Measurements from ENCODE around the gene SLCO2A1. TPM values are rescaled to one million over a fixed set of nuclear protein-coding genes. Genes with fewer than 3 reads are reported as not detected.

Gene SLCO2A1
- total and polyA plus RNA-seq, 2 donors (not counting 1 experiment from before 2014, with no cell fraction given): under 0.01 to 0.12 TPM

DNA sequence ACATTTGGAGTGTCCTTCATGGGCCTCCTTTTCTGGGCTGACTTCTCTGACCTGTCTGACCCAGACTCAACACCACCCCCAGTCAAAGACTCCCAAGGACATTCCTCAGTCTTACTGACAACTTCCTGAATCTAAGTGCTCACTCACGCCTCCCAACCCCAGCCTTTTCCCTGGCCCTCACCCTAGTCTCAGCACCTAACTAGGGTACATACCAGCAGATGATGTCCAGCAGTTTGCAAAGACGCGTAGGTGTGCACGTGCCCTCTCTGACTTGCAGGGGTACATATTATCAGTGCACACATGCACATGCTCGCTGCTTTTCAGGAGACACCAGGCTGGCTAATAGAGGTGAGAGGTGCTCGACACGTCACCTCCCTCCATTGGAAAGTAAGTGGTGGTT lies 38.7 kb upstream of the SLCO2A1 start:
- no peaks in the 10 kb centered on the region for H4K20me1 ChIP-seq (ENCODE audit: control insufficient read depth, extremely low read depth, insufficient read depth, low read length)
- peaks cover 3% of the 10 kb centered on the region for H3K4me1 ChIP-seq (ENCODE audit: control insufficient read depth, extremely low read depth, insufficient read depth, low read length)
- H3K9me3 ChIP-seq (ENCODE audit: control insufficient read depth, insufficient read depth, low read depth, low read length): no peaks in the 10 kb centered on the region
- peaks cover 2% of the 10 kb centered on the region for H3K27me3 ChIP-seq (ENCODE audit: control insufficient read depth, insufficient read depth, low read length)
- no peaks in the 10 kb centered on the region for H3K79me2 ChIP-seq (ENCODE audit: control insufficient read depth, insufficient read depth, low read length)
- H3K36me3 ChIP-seq (ENCODE audit: control insufficient read depth, insufficient read depth, low read length): no peaks in the 10 kb centered on the region
- H3K9ac ChIP-seq (ENCODE audit: insufficient read depth, low read length): no peak overlapping the region
- no peak for DNase-seq (ENCODE audit: low read depth in 2 of 2)
- H2AFZ ChIP-seq (ENCODE audit: low read length): no peak overlapping the region
- H3K4me2 ChIP-seq (ENCODE audit: extremely low read depth, insufficient read depth, low read length): no peak overlapping the region
- no peak for TF ChIP-seq EZH2 (IDR thresholded peaks at IDR 0.05; ENCODE audit: low read length, missing control alignments)
- TF ChIP-seq, protein P1, sequence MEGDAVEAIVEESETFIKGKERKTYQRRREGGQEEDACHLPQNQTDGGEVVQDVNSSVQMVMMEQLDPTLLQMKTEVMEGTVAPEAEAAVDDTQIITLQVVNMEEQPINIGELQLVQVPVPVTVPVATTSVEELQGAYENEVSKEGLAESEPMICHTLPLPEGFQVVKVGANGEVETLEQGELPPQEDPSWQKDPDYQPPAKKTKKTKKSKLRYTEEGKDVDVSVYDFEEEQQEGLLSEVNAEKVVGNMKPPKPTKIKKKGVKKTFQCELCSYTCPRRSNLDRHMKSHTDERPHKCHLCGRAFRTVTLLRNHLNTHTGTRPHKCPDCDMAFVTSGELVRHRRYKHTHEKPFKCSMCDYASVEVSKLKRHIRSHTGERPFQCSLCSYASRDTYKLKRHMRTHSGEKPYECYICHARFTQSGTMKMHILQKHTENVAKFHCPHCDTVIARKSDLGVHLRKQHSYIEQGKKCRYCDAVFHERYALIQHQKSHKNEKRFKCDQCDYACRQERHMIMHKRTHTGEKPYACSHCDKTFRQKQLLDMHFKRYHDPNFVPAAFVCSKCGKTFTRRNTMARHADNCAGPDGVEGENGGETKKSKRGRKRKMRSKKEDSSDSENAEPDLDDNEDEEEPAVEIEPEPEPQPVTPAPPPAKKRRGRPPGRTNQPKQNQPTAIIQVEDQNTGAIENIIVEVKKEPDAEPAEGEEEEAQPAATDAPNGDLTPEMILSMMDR (conservative IDR thresholded peaks at IDR 0.05 in 1 of 2, IDR thresholded peaks at IDR 0.05 in 1 of 2; ENCODE audit: low read depth in 1 of 2, low read length in 2 of 2): no peak
- H3K4me3 ChIP-seq (replicated peaks in 1 of 4; ENCODE audit: control extremely low read depth in 1 of 4, insufficient read depth in 1 of 4, low read depth in 3 of 4, low read length in 4 of 4): no peak overlapping the region
- H3K27ac ChIP-seq (ENCODE audit: insufficient read depth, low read length): no peak overlapping the region

DNA sequence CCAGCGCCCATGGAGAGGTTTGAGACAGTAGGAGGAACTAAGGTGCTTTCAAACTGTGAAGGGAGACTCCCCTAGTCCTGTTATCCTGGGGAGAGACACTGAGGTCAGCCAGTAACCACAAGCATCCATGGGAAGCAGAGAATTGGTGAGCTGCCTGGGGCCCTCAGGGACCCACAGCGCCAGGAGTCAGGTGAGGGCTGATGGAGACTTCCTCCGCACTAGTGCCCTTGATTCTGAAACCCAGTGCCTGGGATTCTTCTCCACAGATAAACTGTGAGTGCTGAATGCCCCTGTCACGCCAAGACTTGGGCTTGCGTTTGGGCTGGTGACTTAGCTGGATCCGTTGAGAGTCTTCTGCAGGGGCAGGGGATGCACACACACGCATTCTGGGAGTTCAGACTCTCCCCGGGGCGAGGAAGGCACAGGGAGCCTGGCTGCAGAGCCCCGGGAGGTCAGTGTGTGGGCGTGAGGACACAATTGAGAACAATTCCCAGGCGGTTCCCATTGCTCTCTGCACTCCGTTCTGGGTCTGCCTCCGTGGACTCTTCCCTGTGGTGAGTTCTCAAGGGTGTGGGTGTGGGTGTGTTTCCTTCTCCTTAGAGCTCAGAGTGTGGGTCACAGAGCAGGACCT lies 37.9 kb upstream of the SLCO2A1 start:
- H3K4me2 ChIP-seq (ENCODE audit: extremely low read depth, insufficient read depth, low read length): no peak overlapping the region
- no peaks in the 10 kb centered on the region for H3K9me3 ChIP-seq (ENCODE audit: control insufficient read depth, insufficient read depth, low read depth, low read length)
- no peak for DNase-seq (ENCODE audit: low read depth in 2 of 2)
- H3K79me2 ChIP-seq (ENCODE audit: control insufficient read depth, insufficient read depth, low read length): no peaks in the 10 kb centered on the region
- no peak overlapping the region for H2AFZ ChIP-seq (ENCODE audit: low read length)
- no peaks in the 10 kb centered on the region for H3K36me3 ChIP-seq (ENCODE audit: control insufficient read depth, insufficient read depth, low read length)
- TF ChIP-seq, protein P1 (conservative IDR thresholded peaks at IDR 0.05 in 1 of 2, IDR thresholded peaks at IDR 0.05 in 1 of 2; ENCODE audit: low read depth in 1 of 2, low read length in 2 of 2): no peak
- no peak for TF ChIP-seq EZH2 (IDR thresholded peaks at IDR 0.05; ENCODE audit: low read length, missing control alignments)
- peaks cover 3% of the 10 kb centered on the region for H3K4me1 ChIP-seq (ENCODE audit: control insufficient read depth, extremely low read depth, insufficient read depth, low read length)
- H3K9ac ChIP-seq (ENCODE audit: insufficient read depth, low read length): no peak overlapping the region
- H4K20me1 ChIP-seq (ENCODE audit: control insufficient read depth, extremely low read depth, insufficient read depth, low read length): no peaks in the 10 kb centered on the region
- H3K4me3 ChIP-seq (replicated peaks in 1 of 4; ENCODE audit: control extremely low read depth in 1 of 4, insufficient read depth in 1 of 4, low read depth in 3 of 4, low read length in 4 of 4): no peak overlapping the region
- no peak overlapping the region for H3K27ac ChIP-seq (ENCODE audit: insufficient read depth, low read length)
- H3K27me3 ChIP-seq (ENCODE audit: control insufficient read depth, insufficient read depth, low read length): peaks cover 2% of the 10 kb centered on the region

DNA sequence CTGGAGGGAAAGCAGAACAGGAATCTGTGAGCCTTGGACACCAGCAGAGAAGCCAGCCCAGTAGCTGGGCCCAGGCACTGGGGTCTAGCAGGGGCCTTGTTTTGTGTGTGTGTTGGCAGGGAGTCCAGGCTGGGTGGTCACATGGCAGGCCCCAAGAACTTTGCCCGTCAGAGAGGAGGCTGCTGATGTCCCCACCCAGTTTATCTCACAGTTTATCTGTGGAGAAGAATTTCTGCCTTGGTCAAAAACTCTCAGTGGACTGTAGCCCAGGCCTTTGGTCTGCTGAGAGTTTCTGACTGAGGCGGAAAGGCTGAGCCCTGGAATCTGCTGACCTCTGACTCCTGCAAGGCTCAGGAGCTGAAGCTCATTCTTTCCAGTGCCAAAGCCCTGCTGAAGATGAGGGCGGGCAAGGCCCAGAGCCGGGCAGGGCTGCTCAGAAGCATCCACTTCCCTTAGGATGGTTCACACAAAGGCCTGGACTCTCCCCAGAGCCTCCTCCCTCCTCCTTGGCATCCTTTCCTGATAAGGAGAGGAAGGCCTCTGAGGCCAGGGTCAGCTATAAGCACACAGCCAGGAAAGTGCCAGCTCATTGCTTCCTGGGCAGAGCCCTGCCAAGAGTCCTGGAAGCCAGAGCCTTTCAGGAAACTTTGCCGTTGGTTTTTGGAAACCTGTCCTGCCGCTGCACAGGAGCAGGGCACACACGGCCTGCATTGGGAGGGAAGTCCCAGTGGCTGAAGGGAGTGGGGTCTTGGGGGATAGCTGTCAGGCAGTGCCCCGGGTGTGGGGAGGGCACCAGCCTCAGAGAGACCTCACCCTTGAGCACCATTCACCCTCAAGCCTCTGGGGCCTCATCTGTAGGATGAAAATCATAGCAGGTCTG lies 37.2 kb upstream of the SLCO2A1 start:
- Histone ChIP-seq H3K36me3 (ENCODE audit: control insufficient read depth, insufficient read depth, low read length) (no peaks in the 10 kb centered on the region), H2AFZ (ENCODE audit: low read length) (no peak overlapping the region), H4K20me1 (ENCODE audit: control insufficient read depth, extremely low read depth, insufficient read depth, low read length) (no peaks in the 10 kb centered on the region), H3K9me3 (ENCODE audit: control insufficient read depth, insufficient read depth, low read depth, low read length) (no peaks in the 10 kb centered on the region), H3K27me3 (ENCODE audit: control insufficient read depth, insufficient read depth, low read length) (peaks cover 4% of the 10 kb centered on the region), H3K4me2 (ENCODE audit: extremely low read depth, insufficient read depth, low read length) (no peak overlapping the region), H3K27ac (ENCODE audit: insufficient read depth, low read length) (no peak overlapping the region), H3K4me3 (replicated peaks in 1 of 4; ENCODE audit: control extremely low read depth in 1 of 4, insufficient read depth in 1 of 4, low read depth in 3 of 4, low read length in 4 of 4) (no peak overlapping the region), H3K79me2 (ENCODE audit: control insufficient read depth, insufficient read depth, low read length) (no peaks in the 10 kb centered on the region), H3K4me1 (ENCODE audit: control insufficient read depth, extremely low read depth, insufficient read depth, low read length) (peaks cover 3% of the 10 kb centered on the region), H3K9ac (ENCODE audit: insufficient read depth, low read length) (no peak overlapping the region)
- no peak for DNase-seq (ENCODE audit: low read depth in 2 of 2)
- no peak for TF ChIP-seq EZH2 (IDR thresholded peaks at IDR 0.05; ENCODE audit: low read length, missing control alignments)
- TF ChIP-seq, protein P1 (conservative IDR thresholded peaks at IDR 0.05 in 1 of 2, IDR thresholded peaks at IDR 0.05 in 1 of 2; ENCODE audit: low read depth in 1 of 2, low read length in 2 of 2): no peak

All from fibroblast of lung (primary cell).